Measurements from ENCODE around the gene TMEM174.
A peak's percentile ranks its signal among the peaks of the same experiment; 100 is the strongest.

The TMEM174 gene

GRCh38 chr5:73172951-73173350 lies at the start of gene TMEM174:
TSS of gene TMEM174 (plus strand) at chr5:73173193. CDS start at chr5:73173244, 51 bp downstream.
- no peak for DNase-seq

GRCh38 chr5:73125289-73125688 lies 47.7 kb upstream of the TMEM174 start:
- no peak for DNase-seq

DNA sequence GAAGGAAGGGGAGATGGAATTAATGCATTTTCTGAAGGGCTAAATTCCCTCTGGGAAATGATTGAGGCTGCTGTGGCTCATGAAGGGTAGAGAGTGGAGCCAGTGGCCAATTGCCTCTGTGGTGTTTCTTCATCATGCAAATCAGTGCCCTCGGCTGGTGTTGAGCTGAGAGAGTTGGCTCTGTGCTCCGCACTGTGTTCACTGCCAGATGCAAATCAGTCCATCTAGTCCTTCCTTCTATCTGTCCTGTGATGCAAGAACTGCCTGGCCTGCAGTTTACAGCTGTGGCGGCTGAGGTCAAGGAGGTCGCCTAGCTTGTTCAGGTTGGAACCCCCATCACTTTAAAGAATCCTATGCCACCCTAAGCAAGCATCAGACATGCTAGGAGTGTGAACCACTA lies 46.6 kb upstream of the TMEM174 start:
- no peak for DNase-seq

- no peak for DNase-seq
Observed at GRCh38 chr5:73126957-73127356, 46.0 kb upstream of the TMEM174 start.

DNA sequence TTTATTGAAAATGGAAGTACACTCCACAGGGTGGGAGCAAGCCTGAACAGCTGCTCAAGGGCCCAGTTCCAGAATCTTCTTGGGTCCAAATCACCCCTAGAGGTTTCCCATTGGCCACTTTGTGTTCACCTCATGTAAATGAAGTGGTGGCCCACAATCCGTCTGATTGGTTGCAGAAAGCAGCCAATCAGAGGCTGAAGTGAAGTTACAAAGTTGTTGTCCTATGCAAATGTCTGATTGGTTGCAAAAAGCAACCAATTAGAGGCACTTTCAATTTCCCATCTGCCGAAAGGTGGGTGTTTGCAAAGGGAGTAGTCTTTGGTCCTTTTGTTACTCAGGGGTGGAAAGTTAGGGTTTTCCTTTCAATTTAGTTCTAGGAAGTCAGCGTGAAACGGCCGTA lies 43.9 kb upstream of the TMEM174 start:
- DNase-seq: no peak

GRCh38 chr5:73130811-73131210 lies 42.2 kb upstream of the TMEM174 start:
- DNase-seq: no peak

GRCh38 chr5:73131711-73132425 lies 41.1 kb upstream of the TMEM174 start:
- no peak for DNase-seq

GRCh38 chr5:73132759-73133158 lies 40.2 kb upstream of the TMEM174 start:
- DNase-seq: no peak

- DNase-seq: no peak
Observed at GRCh38 chr5:73135021-73135420, 38.0 kb upstream of the TMEM174 start.

DNA sequence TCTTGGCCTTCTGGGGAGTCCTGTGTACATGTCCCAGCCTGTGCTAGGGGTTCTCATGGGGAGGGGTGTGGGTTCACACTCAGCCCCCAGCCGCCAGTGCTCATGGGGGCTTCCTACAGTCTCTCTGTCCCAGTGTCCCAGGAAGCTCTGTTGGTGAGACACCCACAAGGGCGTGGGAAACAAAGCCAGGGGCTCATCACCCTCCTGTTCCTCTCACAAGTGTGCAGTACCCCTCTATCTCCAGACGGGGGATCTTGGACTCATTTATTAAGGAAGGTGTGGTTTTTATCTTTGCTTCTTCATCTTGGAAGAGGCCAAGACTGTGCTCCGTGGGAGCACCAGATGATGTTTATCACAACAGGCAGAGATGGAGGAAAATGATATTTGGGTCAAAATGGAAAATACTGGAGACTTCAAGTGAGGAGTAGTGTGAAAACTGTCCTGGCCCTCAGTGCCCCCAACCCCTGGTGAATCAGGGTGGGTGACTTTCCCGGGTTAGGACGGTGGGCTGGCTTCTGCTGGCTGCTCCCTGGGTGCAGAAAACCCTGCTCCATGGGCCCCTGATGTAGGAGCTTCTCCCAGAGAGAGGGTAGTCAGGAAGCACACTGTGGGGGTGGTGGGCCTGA lies 37.5 kb upstream of the TMEM174 start:
- DNase-seq: peak; percentile 29

GRCh38 chr5:73136055-73136562 lies 36.9 kb upstream of the TMEM174 start:
- DNase-seq: no peak

GRCh38 chr5:73137563-73138530 lies 35.1 kb upstream of the TMEM174 start:
- no peak for DNase-seq

DNA sequence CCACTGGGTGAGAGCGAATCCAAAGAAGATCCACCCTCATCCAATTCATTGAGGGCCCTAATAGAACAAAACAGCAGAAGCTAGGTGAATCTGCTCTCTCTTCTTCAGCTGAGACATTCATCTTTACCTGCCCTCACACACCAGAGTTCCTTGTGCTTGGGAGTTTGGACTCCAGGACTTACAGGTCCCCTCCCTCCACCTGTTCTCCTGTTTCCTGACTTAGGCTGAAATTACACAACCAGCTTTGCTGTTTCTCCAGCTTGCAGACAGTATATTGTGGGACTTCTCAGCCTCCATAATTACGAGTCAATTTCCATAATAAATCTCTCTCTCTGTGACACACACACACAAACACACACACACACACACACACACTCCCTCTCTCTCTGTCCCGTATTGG lies 33.5 kb upstream of the TMEM174 start:
- DNase-seq: no peak

GRCh38 chr5:73140801-73141200 lies 32.2 kb upstream of the TMEM174 start:
- DNase-seq: no peak

DNA sequence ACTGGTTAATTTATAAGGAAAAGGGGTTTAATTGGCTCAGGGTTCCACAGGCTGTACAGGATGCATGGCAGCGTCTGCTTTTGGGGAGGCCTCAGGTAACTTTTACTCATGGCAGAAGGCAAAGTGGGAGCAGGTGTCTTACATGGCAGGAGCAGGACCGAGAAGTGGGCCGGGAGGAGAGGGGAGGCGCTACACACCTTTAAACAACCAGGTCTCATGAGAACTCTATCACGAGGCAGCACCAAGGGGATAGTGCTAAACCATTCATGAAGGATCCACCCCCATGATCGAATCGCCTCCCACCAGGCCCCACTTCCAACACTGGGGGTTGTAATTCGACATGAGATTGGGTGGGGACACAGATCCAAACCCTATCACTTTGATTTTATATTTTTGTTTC lies 31.0 kb upstream of the TMEM174 start:
- DNase-seq: no peak

- DNase-seq: no peak
Observed at GRCh38 chr5:73143716-73144115, 29.3 kb upstream of the TMEM174 start.

DNA sequence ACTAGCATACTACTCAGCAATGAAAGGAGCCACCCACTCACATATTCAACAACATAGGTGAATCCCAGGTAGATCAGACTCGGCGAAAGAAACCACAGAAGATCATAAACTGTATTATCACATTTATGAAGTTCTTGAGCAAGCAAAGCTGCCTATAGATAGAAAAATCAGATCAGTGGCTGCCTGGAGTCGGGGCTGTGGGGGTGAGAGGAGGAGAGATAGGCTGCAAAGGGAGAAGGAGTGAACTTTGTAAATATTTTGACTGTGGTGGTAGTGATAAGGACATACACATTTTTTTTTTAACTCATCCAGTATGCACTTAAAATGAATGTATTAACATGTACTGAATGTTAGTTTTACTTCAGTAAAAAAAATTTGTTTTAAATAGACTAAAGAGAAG lies 23.5 kb upstream of the TMEM174 start:
- no peak for DNase-seq

DNA sequence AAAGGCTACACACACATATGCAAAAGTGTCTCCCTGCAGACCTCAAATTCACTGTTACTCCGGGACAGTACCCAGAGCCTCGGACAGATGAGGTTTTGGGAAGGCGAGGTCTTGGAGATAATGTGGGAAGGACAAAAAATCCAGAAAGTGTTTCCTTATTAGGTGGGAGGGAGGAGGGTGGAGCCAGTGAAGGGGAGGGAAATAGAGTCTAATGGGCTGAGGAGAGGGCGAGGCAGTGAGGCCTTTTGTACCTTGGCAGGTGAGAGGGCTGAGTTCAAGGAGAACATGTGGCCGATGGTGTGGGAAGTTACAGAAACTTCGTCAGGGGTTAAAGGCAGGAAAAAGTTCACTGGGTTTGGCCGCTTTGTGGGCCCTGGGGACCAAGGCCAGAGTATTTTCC lies 22.1 kb upstream of the TMEM174 start:
- DNase-seq: no peak

DNA sequence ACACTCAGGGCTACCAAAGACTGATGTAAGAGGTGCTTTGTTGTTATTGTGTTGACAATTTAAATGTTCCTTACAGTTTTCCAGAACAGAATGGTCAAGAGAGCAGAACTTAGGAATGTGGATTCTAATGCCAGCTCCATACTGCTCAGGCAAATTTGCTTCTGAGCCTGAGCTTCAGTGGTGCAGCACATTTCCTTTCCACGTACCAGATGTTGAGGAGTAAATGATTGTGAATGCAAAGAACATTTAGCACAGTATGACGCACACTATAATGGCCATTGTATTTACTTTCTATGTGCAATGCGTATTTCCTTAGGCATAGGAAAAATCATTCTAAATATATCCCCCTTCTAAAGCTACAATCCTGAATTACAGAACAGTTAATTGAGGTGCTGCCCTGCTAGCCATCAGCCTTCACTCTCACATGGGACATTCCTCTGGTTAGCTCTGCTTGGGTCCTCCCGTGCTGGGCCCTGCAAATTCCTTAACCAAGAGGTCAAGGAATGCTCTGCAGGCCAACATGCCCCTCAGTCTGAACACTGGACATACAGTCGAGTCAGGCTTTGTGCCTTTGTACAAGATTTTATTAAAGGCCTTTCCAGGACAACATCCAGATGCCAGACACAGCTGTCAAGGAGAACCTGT lies 21.1 kb upstream of the TMEM174 start:
- DNase-seq: no peak

GRCh38 chr5:73152411-73153388 lies 20.3 kb upstream of the TMEM174 start:
- no peak for DNase-seq

DNA sequence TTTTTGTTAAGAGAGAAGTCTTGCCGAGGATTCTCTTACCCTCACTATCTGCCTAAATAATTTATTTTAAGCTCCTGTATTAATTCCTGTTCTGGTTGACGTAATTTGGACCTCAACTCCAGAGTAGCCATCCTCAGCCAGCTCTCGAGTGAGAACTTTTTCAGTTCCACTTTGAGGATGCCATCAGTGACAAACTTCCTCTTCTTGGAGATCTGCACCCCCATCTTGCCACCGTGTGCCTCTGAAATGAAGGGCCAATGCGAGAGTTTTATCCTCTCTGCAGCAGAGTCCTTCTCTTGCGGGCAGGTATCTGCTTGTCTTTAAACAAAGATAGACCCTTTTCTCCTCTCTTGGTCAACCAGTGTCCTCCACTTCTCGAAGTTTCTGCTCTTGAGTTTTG lies 19.5 kb upstream of the TMEM174 start:
- DNase-seq: no peak

Measured in activated CD4-positive, alpha-beta T cell treated with anti-CD3 and anti-CD28 coated beads for 48 hours (primary cell).